ENCODE data around the gene LRSAM1.

Gene LRSAM1

DNA sequence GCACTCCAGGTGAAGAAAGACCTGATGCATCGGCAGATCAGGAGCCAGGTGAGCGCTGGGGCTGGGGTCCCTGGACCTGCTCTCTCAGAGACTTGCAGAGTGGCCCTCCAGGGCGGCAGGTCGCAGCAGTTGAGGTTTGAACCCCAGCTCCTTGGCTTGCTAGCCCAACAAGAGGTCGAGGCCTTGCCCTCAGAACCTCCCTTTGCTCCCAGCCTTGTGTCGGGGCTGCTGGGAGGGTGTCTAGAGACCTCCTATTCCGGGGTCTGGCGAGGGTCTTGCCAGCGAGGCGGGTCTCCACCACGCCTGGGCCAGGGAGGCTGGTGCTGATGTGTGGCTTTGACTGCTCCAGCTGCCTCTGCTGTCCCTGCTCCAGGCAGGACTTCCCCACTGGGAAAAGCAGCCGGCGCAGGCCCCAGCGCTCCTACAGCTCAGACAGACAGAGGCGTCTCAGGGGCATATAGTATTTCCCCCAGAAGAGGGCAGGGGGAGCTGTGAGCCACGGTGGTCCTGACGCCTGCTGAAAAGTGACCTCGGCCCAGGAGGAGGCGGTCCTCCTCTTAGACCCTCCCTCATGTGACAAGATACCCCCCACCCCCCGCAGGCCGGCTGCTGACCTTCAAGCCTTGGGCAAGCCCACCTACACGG lies 38.3 kb downstream of the LRSAM1 start:
- no peak overlapping the region for H3K4me3 ChIP-seq (ENCODE audit: low read depth, low read length)
- H2AFZ ChIP-seq (ENCODE audit: low read length, unreplicated experiment): no peak overlapping the region
- H3K27ac ChIP-seq (ENCODE audit: low read depth, low read length): no peak overlapping the region
- H3K79me2 ChIP-seq (ENCODE audit: control insufficient read depth, insufficient read depth, low read length, unreplicated experiment): no peaks in the 10 kb centered on the region
- 0 out of 2 replicates have a peak, but pooled peaks cover 3% of the 10 kb centered on the region for H3K36me3 ChIP-seq (ENCODE audit: insufficient read depth, low read length)
- H3K4me1 ChIP-seq (ENCODE audit: control insufficient read depth, insufficient read depth, low read length, unreplicated experiment): no peaks in the 10 kb centered on the region
- no peaks in the 10 kb centered on the region for H3K27me3 ChIP-seq (ENCODE audit: insufficient read depth, low read length)

DNA sequence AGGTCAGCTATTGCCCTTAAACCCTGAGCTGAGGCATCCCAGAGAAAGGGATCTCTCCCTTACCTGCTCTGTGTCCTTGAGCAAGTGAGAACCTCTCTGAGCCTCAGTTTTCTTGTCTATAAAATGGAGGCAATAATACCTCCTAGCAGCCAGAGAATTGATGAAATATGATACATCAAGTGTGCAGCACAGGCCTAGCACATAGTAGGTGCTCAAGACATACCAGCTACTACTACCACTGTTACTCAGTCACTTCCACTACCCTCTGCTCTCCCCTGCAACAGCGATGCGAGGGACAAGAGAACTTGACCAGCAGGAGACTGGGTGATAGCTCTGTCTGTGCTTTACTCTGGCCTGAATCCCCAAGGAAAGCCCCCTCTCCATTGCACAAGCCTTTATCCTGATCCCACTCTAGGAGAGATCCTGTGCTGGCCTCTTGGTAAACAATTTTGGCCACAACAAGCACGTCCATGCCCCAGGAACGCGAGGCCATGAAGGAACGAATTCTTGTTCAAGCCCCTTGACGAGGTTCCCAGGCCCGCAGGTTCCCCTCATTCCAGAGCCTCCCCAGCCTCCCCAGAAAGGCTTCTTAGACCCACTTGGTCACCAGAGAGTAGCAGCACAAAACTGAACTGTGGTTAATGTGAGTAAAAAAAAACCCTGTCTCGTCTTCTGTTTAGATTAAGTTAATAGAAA lies 39.4 kb downstream of the LRSAM1 start:
- no peak overlapping the region for H2AFZ ChIP-seq (ENCODE audit: low read length, unreplicated experiment)
- H3K4me3 ChIP-seq (ENCODE audit: low read depth, low read length): no peak overlapping the region
- peaks cover 5% of the 10 kb centered on the region for H3K4me1 ChIP-seq (ENCODE audit: control insufficient read depth, insufficient read depth, low read length, unreplicated experiment)
- H3K27ac ChIP-seq (ENCODE audit: low read depth, low read length): no peak overlapping the region
- H3K36me3 ChIP-seq (ENCODE audit: insufficient read depth, low read length): 0 out of 2 replicates have a peak, but pooled peaks cover 3% of the 10 kb centered on the region
- no peaks in the 10 kb centered on the region for H3K27me3 ChIP-seq (ENCODE audit: insufficient read depth, low read length)
- no peaks in the 10 kb centered on the region for H3K79me2 ChIP-seq (ENCODE audit: control insufficient read depth, insufficient read depth, low read length, unreplicated experiment)

DNA sequence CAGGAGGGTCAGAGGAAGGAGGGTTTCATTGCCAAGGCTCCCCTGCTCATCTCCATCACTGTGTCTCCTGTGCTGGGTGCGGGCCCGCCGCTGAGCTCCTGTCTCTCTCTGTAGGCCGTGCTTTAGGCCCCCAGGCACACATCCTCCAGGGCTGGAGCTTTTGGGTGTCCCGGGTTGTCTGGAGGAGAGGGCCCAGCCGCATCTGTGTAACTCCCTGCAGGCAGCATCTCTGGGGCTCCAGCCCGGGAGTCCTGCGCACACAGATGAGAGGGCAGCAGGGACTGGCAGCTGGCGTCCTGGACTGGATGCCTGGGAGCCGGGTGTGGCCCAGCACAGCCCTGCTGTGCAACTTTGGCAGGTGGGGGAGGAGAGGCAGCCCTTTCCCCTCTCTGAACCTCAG lies 40.2 kb downstream of the LRSAM1 start:
- Histone ChIP-seq H3K27ac (ENCODE audit: low read depth, low read length) (no peak overlapping the region), H3K4me3 (ENCODE audit: low read depth, low read length) (no peak overlapping the region), H3K36me3 (ENCODE audit: insufficient read depth, low read length) (peaks cover 7% of the 10 kb centered on the region), H2AFZ (ENCODE audit: low read length, unreplicated experiment) (no peak overlapping the region), H3K79me2 (ENCODE audit: control insufficient read depth, insufficient read depth, low read length, unreplicated experiment) (no peaks in the 10 kb centered on the region), H3K27me3 (ENCODE audit: insufficient read depth, low read length) (no peaks in the 10 kb centered on the region), H3K4me1 (ENCODE audit: control insufficient read depth, insufficient read depth, low read length, unreplicated experiment) (peaks cover 13% of the 10 kb centered on the region)

DNA sequence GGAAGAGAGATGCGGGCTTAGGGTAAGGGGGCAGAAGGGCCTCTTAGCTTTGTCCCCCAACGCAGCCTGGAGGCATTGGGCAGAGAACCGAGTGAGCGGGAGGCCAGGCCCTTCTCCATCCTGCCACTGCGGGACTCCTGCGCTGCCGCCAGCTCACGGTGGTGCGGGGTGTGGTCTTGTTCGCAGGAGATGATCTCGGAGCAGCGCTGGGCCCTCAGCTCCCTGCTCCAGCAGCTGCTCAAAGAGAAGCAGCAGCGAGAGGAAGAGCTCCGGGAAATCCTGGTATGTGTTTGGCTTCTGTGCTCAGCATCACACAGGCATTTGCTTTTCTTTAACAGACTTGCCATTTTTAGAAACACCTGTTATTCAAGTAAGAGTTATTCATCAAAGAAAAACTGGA lies 41.3 kb downstream of the LRSAM1 start:
- H3K36me3 ChIP-seq (ENCODE audit: insufficient read depth, low read length): peaks cover 15% of the 10 kb centered on the region
- H3K4me1 ChIP-seq (ENCODE audit: control insufficient read depth, insufficient read depth, low read length, unreplicated experiment): peaks cover 18% of the 10 kb centered on the region
- no peaks in the 10 kb centered on the region for H3K27me3 ChIP-seq (ENCODE audit: insufficient read depth, low read length)
- no peak overlapping the region for H3K27ac ChIP-seq (ENCODE audit: low read depth, low read length)
- H3K4me3 ChIP-seq (ENCODE audit: low read depth, low read length): no peak overlapping the region
- no peaks in the 10 kb centered on the region for H3K79me2 ChIP-seq (ENCODE audit: control insufficient read depth, insufficient read depth, low read length, unreplicated experiment)
- no peak overlapping the region for H2AFZ ChIP-seq (ENCODE audit: low read length, unreplicated experiment)

DNA sequence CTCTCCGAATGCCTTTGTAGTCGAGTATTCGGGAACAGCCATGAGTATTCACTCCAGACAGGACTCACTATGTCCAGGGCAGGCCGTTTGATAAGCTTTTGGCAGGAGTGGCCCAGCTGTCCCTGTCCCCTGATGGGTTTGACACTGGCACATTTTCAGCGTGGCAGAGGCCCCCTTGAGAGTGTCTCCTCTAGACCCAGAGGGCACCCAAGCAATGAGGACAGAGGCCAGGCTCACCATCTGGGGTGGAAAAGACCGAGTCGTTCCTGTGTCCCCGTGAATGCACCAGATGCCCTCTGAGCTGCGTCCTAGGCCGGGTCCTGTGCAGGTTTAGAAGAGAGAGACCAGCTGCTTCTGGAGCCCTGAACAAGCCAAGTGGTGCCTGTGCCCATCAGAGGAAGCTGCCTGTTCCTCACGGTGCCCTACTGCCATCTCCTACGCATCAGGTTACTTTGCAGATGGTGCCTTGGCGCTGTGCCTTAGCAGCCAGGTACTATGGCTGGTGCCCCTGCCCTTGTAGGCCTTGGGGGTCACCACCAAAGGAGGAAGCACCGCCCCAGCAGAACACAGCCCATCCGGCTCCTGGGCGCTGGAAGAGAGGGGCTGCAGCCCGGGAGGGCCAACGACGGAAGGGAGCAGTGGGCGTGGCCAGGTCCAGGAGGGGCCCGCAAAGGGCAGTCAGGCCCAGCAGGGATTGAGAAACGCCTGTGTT lies 42.4 kb downstream of the LRSAM1 start:
- Histone ChIP-seq H3K36me3 (ENCODE audit: insufficient read depth, low read length) (peaks cover 20% of the 10 kb centered on the region), H3K4me3 (ENCODE audit: low read depth, low read length) (no peak overlapping the region), H3K27ac (ENCODE audit: low read depth, low read length) (no peak overlapping the region), H3K79me2 (ENCODE audit: control insufficient read depth, insufficient read depth, low read length, unreplicated experiment) (no peaks in the 10 kb centered on the region), H2AFZ (ENCODE audit: low read length, unreplicated experiment) (no peak overlapping the region), H3K4me1 (ENCODE audit: control insufficient read depth, insufficient read depth, low read length, unreplicated experiment) (peaks cover 27% of the 10 kb centered on the region), H3K27me3 (ENCODE audit: insufficient read depth, low read length) (no peaks in the 10 kb centered on the region)

- Histone ChIP-seq H3K36me3 (ENCODE audit: insufficient read depth, low read length) (peaks cover 20% of the 10 kb centered on the region), H3K79me2 (ENCODE audit: control insufficient read depth, insufficient read depth, low read length, unreplicated experiment) (no peaks in the 10 kb centered on the region), H3K27me3 (ENCODE audit: insufficient read depth, low read length) (no peaks in the 10 kb centered on the region), H3K27ac (ENCODE audit: low read depth, low read length) (no peak overlapping the region), H2AFZ (ENCODE audit: low read length, unreplicated experiment) (no peak overlapping the region), H3K4me3 (ENCODE audit: low read depth, low read length) (no peak overlapping the region), H3K4me1 (ENCODE audit: control insufficient read depth, insufficient read depth, low read length, unreplicated experiment) (peaks cover 27% of the 10 kb centered on the region)
Measured at GRCh38 chr9:127494304-127494702, 43.0 kb downstream of the LRSAM1 start.

- Histone ChIP-seq H3K27me3 (ENCODE audit: insufficient read depth, low read length) (no peaks in the 10 kb centered on the region), H3K4me3 (ENCODE audit: low read depth, low read length) (no peak overlapping the region), H2AFZ (ENCODE audit: low read length, unreplicated experiment) (no peak overlapping the region), H3K27ac (ENCODE audit: low read depth, low read length) (peak overlapping the region; percentile 65), H3K4me1 (ENCODE audit: control insufficient read depth, insufficient read depth, low read length, unreplicated experiment) (peaks cover 27% of the 10 kb centered on the region), H3K79me2 (ENCODE audit: control insufficient read depth, insufficient read depth, low read length, unreplicated experiment) (no peaks in the 10 kb centered on the region), H3K36me3 (ENCODE audit: insufficient read depth, low read length) (peaks cover 20% of the 10 kb centered on the region)
Measured at GRCh38 chr9:127495884-127496555, 44.7 kb downstream of the LRSAM1 start.

- Histone ChIP-seq H3K79me2 (ENCODE audit: control insufficient read depth, insufficient read depth, low read length, unreplicated experiment) (no peaks in the 10 kb centered on the region), H3K27ac (ENCODE audit: low read depth, low read length) (no peak overlapping the region), H3K27me3 (ENCODE audit: insufficient read depth, low read length) (no peaks in the 10 kb centered on the region), H3K4me1 (ENCODE audit: control insufficient read depth, insufficient read depth, low read length, unreplicated experiment) (peaks cover 27% of the 10 kb centered on the region), H3K36me3 (ENCODE audit: insufficient read depth, low read length) (peaks cover 23% of the 10 kb centered on the region), H2AFZ (ENCODE audit: low read length, unreplicated experiment) (no peak overlapping the region), H3K4me3 (ENCODE audit: low read depth, low read length) (no peak overlapping the region)
Measured at GRCh38 chr9:127496974-127497373, 45.7 kb downstream of the LRSAM1 start.

DNA sequence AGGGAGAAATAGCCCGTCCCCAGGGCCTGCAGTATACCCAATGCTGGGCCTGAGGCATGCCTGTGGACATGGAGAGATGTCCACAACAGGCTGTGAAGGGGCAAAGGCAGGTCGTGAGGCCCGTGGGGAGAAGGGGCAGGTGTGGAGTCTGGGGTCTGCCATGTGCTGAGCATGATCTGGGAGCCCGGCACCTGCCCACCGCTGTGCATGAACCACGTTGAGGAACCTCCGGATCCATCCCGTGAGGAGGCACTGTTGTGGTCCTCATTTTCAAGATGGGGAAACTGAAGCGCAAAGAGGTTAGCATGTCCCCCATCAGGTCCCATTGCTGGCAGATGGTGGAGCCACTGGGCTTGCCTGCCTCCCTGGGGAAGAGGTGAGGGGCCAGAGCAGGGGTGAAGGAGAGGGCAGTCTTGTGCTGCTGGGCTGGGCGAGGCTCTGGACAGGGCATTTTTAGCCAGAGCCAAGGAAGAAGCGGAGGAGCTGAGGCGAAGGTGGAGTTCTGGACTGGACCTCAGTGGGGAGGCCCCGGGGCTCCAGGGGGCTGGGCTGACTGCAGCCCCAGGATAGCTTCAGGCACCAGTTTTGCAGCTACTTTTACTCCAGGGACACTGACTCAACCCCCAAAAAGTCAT lies 46.5 kb downstream of the LRSAM1 start:
- H3K79me2 ChIP-seq (ENCODE audit: control insufficient read depth, insufficient read depth, low read length, unreplicated experiment): no peaks in the 10 kb centered on the region

GRCh38 chr9:127498298-127498697 lies 47.0 kb downstream of the LRSAM1 start:
- H3K79me2 ChIP-seq (ENCODE audit: control insufficient read depth, insufficient read depth, low read length, unreplicated experiment): no peaks in the 10 kb centered on the region
- no peaks in the 10 kb centered on the region for H3K27me3 ChIP-seq (ENCODE audit: insufficient read depth, low read length)
- H3K36me3 ChIP-seq (ENCODE audit: insufficient read depth, low read length): peaks cover 23% of the 10 kb centered on the region
- no peak overlapping the region for H2AFZ ChIP-seq (ENCODE audit: low read length, unreplicated experiment)
- H3K27ac ChIP-seq (ENCODE audit: low read depth, low read length): no peak overlapping the region
- H3K4me1 ChIP-seq (ENCODE audit: control insufficient read depth, insufficient read depth, low read length, unreplicated experiment): peaks cover 27% of the 10 kb centered on the region
- H3K4me3 ChIP-seq (ENCODE audit: low read depth, low read length): no peak overlapping the region

More for the DNA sequence above, 46.5 kb downstream of the LRSAM1 start:
- peaks cover 23% of the 10 kb centered on the region for H3K36me3 ChIP-seq (ENCODE audit: insufficient read depth, low read length)
- no peak overlapping the region for H2AFZ ChIP-seq (ENCODE audit: low read length, unreplicated experiment)
- no peak overlapping the region for H3K4me3 ChIP-seq (ENCODE audit: low read depth, low read length)
- H3K27me3 ChIP-seq (ENCODE audit: insufficient read depth, low read length): no peaks in the 10 kb centered on the region
- H3K27ac ChIP-seq (ENCODE audit: low read depth, low read length): no peak overlapping the region
- H3K4me1 ChIP-seq (ENCODE audit: control insufficient read depth, insufficient read depth, low read length, unreplicated experiment): peaks cover 27% of the 10 kb centered on the region
